Spleen (tissue), 11 donors: ENCODE measurements around the gene FGF18. TPM values are rescaled to one million over a fixed set of nuclear protein-coding genes. Genes with fewer than 3 reads are reported as not detected.

Source experiments
- DNase-seq: peaks from one replicate; pipeline ENCODE4 v3.0.0-alpha.2; 2020
- H3K27ac ChIP-seq, 8 donors: fragments of 200-600 bp; sonication (generic) in 7 of 8; 1 replicate in 4 of 8; 2 replicates in 4 of 8; pipeline versions ENCODE4 v1.5.0 to v1.8.0; 2016 to 2021; ENCODE audit warnings: inconsistent platforms in 4 of 8, mild to moderate bottlenecking in 4 of 8, moderate library complexity in 1 of 8
- H3K27me3 ChIP-seq, 7 donors: fragments of 200-600 bp; sonication (generic) in 6 of 7; replicated peaks in 1 of 7; 1 replicate in 4 of 7; 2 replicates in 3 of 7; pipeline versions ENCODE4 v1.5.0 to v1.8.0; 2016 to 2021; ENCODE audit warnings: inconsistent platforms in 3 of 7, mild to moderate bottlenecking in 1 of 7
- H3K36me3 ChIP-seq, 6 donors: fragments of 200-600 bp; sonication (generic) in 5 of 6; 1 replicate in 4 of 6; 2 replicates in 2 of 6; pipeline versions ENCODE4 v1.5.0 to v1.8.0; 2016 to 2021; ENCODE audit warnings: inconsistent platforms in 2 of 6
- H3K4me1 ChIP-seq, 6 donors: fragments of 200-600 bp; sonication (generic) in 5 of 6; 1 replicate in 3 of 6; 2 replicates in 3 of 6; pipeline versions ENCODE4 v1.5.0 to v1.8.0; 2016 to 2021; ENCODE audit warnings: inconsistent platforms in 3 of 6
- H3K4me3 ChIP-seq, 8 donors: fragments of 200-600 bp; sonication (generic) in 7 of 8; 1 replicate in 4 of 8; 2 replicates in 4 of 8; pipeline versions ENCODE4 v1.5.0 to v1.8.0; 2016 to 2021; ENCODE audit warnings: inconsistent platforms in 4 of 8, mild to moderate bottlenecking in 4 of 8, moderate library complexity in 2 of 8
- H3K9me3 ChIP-seq, 8 donors: fragments of 200-600 bp; sonication (generic) in 7 of 8; 1 replicate in 4 of 8; 2 replicates in 4 of 8; pipeline versions ENCODE4 v1.5.0 to v1.8.0; 2016 to 2021; ENCODE audit warnings: inconsistent platforms in 4 of 8
- POLR2A ChIP-seq, 3 donors: fragments of 450-650 bp; IDR thresholded peaks; one replicate each; pipeline ENCODE4 v1.5.1; 2017; ENCODE audit warnings: antibody characterized with exemption in 3 of 3, mild to moderate bottlenecking in 1 of 3
- POLR2AphosphoS5 ChIP-seq, 3 donors: sonication (generic); formaldehyde crosslinking; IDR thresholded peaks; one replicate each; pipeline ENCODE4 v1.5.1; 2017; ENCODE audit warnings: antibody characterized with exemption in 3 of 3
- WGBS, 5 donors: extraction: QIAGEN DNeasy Blood & Tissue Kit in 3 of 5; methylation state at CpG; one replicate each; pipeline versions ENCODE4 v1.1.5 to v1.1.7; 2013 to 2018; 5-methylcytosine and 5-hydroxymethylcytosine counted together
- intact Hi-C: fragments of 100-400 bp; cut with DNase I; formaldehyde crosslinking; loops from one replicate; pipeline ENCODE4 v1.15.0; 2023; ENCODE audit warnings: low total_unique reads
- polyA plus RNA-seq, 3 donors: library from polyadenylated mRNA; stranded (reverse); fragments of 200-250 nt; gene quantifications; one replicate each; pipeline ENCODE4 v1.2.1, GENCODE V29; 2013
- total RNA-seq, 7 donors: library from RNA; depleted of rRNA in 3 of 7; stranded (reverse); fragments of >200 nt in 3 of 7; fragmentation: NEBNext Ultra II Directional in 4 of 7; extraction: Animal tissue kit (Norgen Biotek cat#: 25700) in 4 of 7; gene quantifications; one replicate each; pipeline versions ENCODE4 v1.1.0 to v1.2.1, GENCODE V29; 2016 to 2021
- TF ChIP-seq, protein P1 (sequence below), 11 experiments: fragments of 200-600 bp in 7 of 11; fragments of 450-650 bp in 4 of 11; sonication (generic) in 4 of 11; IDR thresholded peaks in 8 of 11; conservative IDR thresholded peaks in 3 of 11; 1 replicate in 7 of 11; 2 replicates in 4 of 11; pipeline versions ENCODE4 v1.4.0 to v1.8.0; 2016 to 2021; ENCODE audit warnings: antibody characterized with exemption in 11 of 11, inconsistent platforms in 4 of 11, mild to moderate bottlenecking in 1 of 11
- donor health status: healthy with polysubstance abuse.
- donor health status: DM: no; HTN: no; CAD: no; lungs with moderate emphysema.
- donor health status: DM: no; HTN: no; CAD: no.
- donor health status: Bipolar disorder and iron deficiency.
- donor health status: healthy.
- donor health status: DM: no; HTN: no; CAD: no.
- donor health status: DM: yes; HTN: yes; CAD: no.

The FGF18 gene
- total and polyA plus RNA-seq, 10 donors: 0.22 to 0.74 (median 0.33) TPM; not detected in 1

DNA sequence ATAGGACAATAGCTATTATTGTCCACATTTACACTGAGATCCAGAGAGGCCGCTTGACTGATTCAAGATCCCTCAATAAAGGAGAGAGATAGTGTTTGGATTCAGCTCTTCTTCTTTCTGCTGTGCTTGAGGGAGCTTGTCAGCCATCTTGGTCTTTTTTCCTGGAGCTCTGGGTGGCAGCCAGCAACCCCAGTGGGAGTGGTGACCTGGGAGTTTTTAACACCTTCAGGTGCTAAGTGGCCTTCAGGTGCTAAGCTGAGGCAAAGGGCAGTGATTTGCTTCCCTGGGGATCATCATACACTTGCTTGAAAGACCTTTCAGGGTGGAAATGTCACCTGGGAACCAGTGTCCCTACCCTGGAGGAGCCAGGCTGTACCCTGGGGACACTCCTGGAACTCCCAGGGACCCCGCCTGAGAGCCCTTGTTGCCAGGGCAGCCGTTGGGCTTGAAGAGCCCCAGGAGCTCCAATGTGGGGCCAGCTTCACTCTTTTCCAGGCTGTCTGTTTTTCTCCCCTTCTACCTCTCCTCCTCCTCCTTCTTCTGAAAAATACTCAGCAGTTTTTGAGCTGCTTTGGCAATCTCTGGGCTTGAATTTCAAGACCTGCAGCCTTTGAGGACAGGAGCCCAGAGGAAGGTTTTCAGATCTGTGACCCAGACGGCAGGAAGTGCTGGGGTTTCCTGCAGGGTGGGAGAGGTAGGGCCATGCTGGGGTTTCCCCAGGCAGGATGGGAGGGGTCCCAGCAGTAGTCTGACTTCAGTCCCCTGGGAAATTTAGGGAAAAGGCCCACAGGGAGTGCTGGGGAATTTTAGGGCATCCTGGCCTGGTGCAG is 59.7 kb downstream of the FGF18 start:
- no peak for DNase-seq
- peaks cover 0 to 11% (median 0%) of the 10 kb centered on the region in 7 donors for H3K27me3 ChIP-seq
- intact Hi-C loops: no loop called here
- no peak for TF ChIP-seq POLR2A (IDR thresholded peaks at IDR 0.05)
- TF ChIP-seq POLR2AphosphoS5 (IDR thresholded peaks at IDR 0.05): no peak
- TF ChIP-seq, protein P1, sequence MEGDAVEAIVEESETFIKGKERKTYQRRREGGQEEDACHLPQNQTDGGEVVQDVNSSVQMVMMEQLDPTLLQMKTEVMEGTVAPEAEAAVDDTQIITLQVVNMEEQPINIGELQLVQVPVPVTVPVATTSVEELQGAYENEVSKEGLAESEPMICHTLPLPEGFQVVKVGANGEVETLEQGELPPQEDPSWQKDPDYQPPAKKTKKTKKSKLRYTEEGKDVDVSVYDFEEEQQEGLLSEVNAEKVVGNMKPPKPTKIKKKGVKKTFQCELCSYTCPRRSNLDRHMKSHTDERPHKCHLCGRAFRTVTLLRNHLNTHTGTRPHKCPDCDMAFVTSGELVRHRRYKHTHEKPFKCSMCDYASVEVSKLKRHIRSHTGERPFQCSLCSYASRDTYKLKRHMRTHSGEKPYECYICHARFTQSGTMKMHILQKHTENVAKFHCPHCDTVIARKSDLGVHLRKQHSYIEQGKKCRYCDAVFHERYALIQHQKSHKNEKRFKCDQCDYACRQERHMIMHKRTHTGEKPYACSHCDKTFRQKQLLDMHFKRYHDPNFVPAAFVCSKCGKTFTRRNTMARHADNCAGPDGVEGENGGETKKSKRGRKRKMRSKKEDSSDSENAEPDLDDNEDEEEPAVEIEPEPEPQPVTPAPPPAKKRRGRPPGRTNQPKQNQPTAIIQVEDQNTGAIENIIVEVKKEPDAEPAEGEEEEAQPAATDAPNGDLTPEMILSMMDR (IDR thresholded peaks at IDR 0.05 in 8 of 11, conservative IDR thresholded peaks at IDR 0.05 in 3 of 11): no peak
- peaks cover 0 to 5% (median 0%) of the 10 kb centered on the region in 6 donors for H3K4me1 ChIP-seq
- H3K27ac ChIP-seq: no peak overlapping the region
- WGBS, 5 donors: 52 to 59% (median 57%) methylated on average over 4 of the region's 4 CpGs
- H3K4me3 ChIP-seq: no peak overlapping the region
- no peaks in the 10 kb centered on the region for H3K9me3 ChIP-seq
- H3K36me3 ChIP-seq: no peaks in the 10 kb centered on the region

- 15 to 41% (median 24%) methylated on average over 1 of the region's 1 CpG for WGBS, 5 donors
- Histone ChIP-seq H3K36me3 (no peaks in the 10 kb centered on the region), H3K27me3 (peaks cover 0 to 11% (median 0%) of the 10 kb centered on the region in 7 donors), H3K4me3 (no peak overlapping the region), H3K4me1 (peaks cover 0 to 5% (median 0%) of the 10 kb centered on the region in 6 donors), H3K27ac (no peak overlapping the region), H3K9me3 (no peaks in the 10 kb centered on the region)
- no peak for DNase-seq
- intact Hi-C loops: no loop called here
- no peak for TF ChIP-seq POLR2AphosphoS5 (IDR thresholded peaks at IDR 0.05)
- TF ChIP-seq POLR2A (IDR thresholded peaks at IDR 0.05): no peak
- TF ChIP-seq, protein P1 (IDR thresholded peaks at IDR 0.05 in 8 of 11, conservative IDR thresholded peaks at IDR 0.05 in 3 of 11): no peak
Measured at GRCh38 chr5:171479776-171480125, 60.3 kb downstream of the FGF18 start.

GRCh38 chr5:171480239-171480638 is 60.8 kb downstream of the FGF18 start:
- WGBS, 5 donors: 71 to 79% (median 74%) methylated on average over 6 of the region's 6 CpGs
- Histone ChIP-seq H3K27ac (no peak overlapping the region), H3K27me3 (peaks cover 0 to 11% (median 0%) of the 10 kb centered on the region in 7 donors), H3K9me3 (no peaks in the 10 kb centered on the region), H3K36me3 (no peaks in the 10 kb centered on the region), H3K4me1 (peaks cover 0 to 5% (median 0%) of the 10 kb centered on the region in 6 donors), H3K4me3 (no peak overlapping the region)
- no peak for DNase-seq
- no peak for TF ChIP-seq POLR2AphosphoS5 (IDR thresholded peaks at IDR 0.05)
- TF ChIP-seq, protein P1 (IDR thresholded peaks at IDR 0.05 in 8 of 11, conservative IDR thresholded peaks at IDR 0.05 in 3 of 11): no peak
- no peak for TF ChIP-seq POLR2A (IDR thresholded peaks at IDR 0.05)
- intact Hi-C loops: no loop called here
